GM20431 (cell line): ENCODE measurements around the gene NDE1.
"Not testable (repeated sequence)": the region's sequence is repeated elsewhere in the genome, so short reads cannot be mapped to it uniquely, and the experiment has no call there.

Experiments
- in situ Hi-C: fragments of 300-500 bp; cut with MseI, MboI; formaldehyde crosslinking; loops from one replicate; pipeline ENCODE4 v1.15.0; 2020; ENCODE audit warnings: low sequenced_read_pairs; ENCODE audit not compliant: unreplicated experiment

NDE1 gene

GRCh38 chr16:15726715-15727114 lies 76.7 kb downstream of the NDE1 start:
- in situ Hi-C loops: no loop called here

GRCh38 chr16:15727697-15728096 lies 77.7 kb downstream of the NDE1 start:
- in situ Hi-C loops: not testable (repeated sequence)

GRCh38 chr16:15729152-15729551 lies 79.1 kb downstream of the NDE1 start:
- in situ Hi-C loops: no loop called here

- in situ Hi-C loops: no loop called here
These were observed 82.4 kb downstream of the NDE1 start for GRCh38 chr16:15732416-15732815.

- in situ Hi-C loops: no loop called here
These were observed 85.6 kb downstream of the NDE1 start for GRCh38 chr16:15735610-15736009.

GRCh38 chr16:15736529-15736928 lies 86.5 kb downstream of the NDE1 start:
- in situ Hi-C loops: no loop called here

GRCh38 chr16:15737140-15737644 lies 87.1 kb downstream of the NDE1 start:
- in situ Hi-C loops: no loop called here

GRCh38 chr16:15739464-15739863 lies 89.4 kb downstream of the NDE1 start:
- in situ Hi-C loops: no loop called here

GRCh38 chr16:15739950-15740349 lies 89.9 kb downstream of the NDE1 start:
- in situ Hi-C loops: no loop called here

GRCh38 chr16:15741207-15741871 lies 91.3 kb downstream of the NDE1 start:
- in situ Hi-C loops: no loop called here

GRCh38 chr16:15742716-15743115 lies 92.7 kb downstream of the NDE1 start:
- in situ Hi-C loops: no loop called here

GRCh38 chr16:15743657-15744056 lies 93.6 kb downstream of the NDE1 start:
- in situ Hi-C loops: no loop called here

- in situ Hi-C loops: no loop called here
These were observed 96.3 kb downstream of the NDE1 start for GRCh38 chr16:15746332-15746731.

- in situ Hi-C loops: no loop called here
These were observed 97.9 kb downstream of the NDE1 start for GRCh38 chr16:15747937-15748336.

GRCh38 chr16:15748654-15749053 lies 98.6 kb downstream of the NDE1 start:
- in situ Hi-C loops: no loop called here

GRCh38 chr16:15749371-15749770 lies 99.3 kb downstream of the NDE1 start:
- in situ Hi-C loops: no loop called here

- in situ Hi-C loops: no loop called here
These were observed 99.9 kb downstream of the NDE1 start for GRCh38 chr16:15749985-15750384.

- in situ Hi-C loops: no loop called here
These were observed 101.9 kb downstream of the NDE1 start for GRCh38 chr16:15751940-15752339.

- in situ Hi-C loops: no loop called here
These were observed 102.9 kb downstream of the NDE1 start for GRCh38 chr16:15752717-15753488.

- in situ Hi-C loops: no loop called here
These were observed 104.9 kb downstream of the NDE1 start for GRCh38 chr16:15754821-15755534.

GRCh38 chr16:15757077-15757386 lies 107.0 kb downstream of the NDE1 start:
- in situ Hi-C loops: no loop called here
